ENCODE results near the gene RRP1B. TPM values are rescaled to one million over a fixed set of nuclear protein-coding genes. Genes with fewer than 3 reads are reported as not detected.

RRP1B gene
- total and polyA plus RNA-seq, 2 experiments from 2014 or later: 54.8 to 95.7 TPM

GRCh38 chr21:43727519-43728153 lies 68.3 kb downstream of the RRP1B start:
- Histone ChIP-seq H3K79me2 (replicated peaks; ENCODE audit: insufficient read depth) (peaks cover 63% of the 10 kb centered on the region), H3K27me3 (ENCODE audit: insufficient read depth) (no peaks in the 10 kb centered on the region), H3F3A (replicated peaks; ENCODE audit: low read depth) (peaks cover 14% of the 10 kb centered on the region; the same call in 1 of the 2 replicates), H3K27ac (ENCODE audit: low read depth) (peak overlapping the region; percentile 96), H3K4me1 (ENCODE audit: insufficient read depth) (peaks cover 7% of the 10 kb centered on the region; the same call in 1 of the 2 replicates), H2AFZ (no peak overlapping the region), H3K4me3 (peak overlapping the region; percentile 88), H3K9me2 (ENCODE audit: insufficient read depth) (no peaks in the 10 kb centered on the region), H4K20me1 (replicated peaks; ENCODE audit: insufficient read depth) (peaks cover 5% of the 10 kb centered on the region), H3K4me2 (peak overlapping the region; percentile 95), H3K36me3 (ENCODE audit: insufficient read depth) (no peaks in the 10 kb centered on the region)
- TF ChIP-seq EZH2phosphoT487 (IDR thresholded peaks at IDR 0.05; ENCODE audit: unreplicated experiment) (no peak), NANOG (IDR thresholded peaks at IDR 0.05; ENCODE audit: borderline replicate concordance) (no peak), CTCF (conservative IDR thresholded peaks at IDR 0.05; ENCODE audit: low read depth in 2 of 2) (peak; percentile 25 to 60; a peak in 3 of 4 replicates)
- Mint-ChIP-seq H3K27ac (peak overlapping the region; percentile 94), H3K27me3 (ENCODE audit: insufficient read depth, low read depth, poor library complexity) (peaks cover 20% of the 10 kb centered on the region), H3K4me3 (peak overlapping the region; percentile 89), H3K4me1 (peaks cover 28% of the 10 kb centered on the region), H3K36me3 (ENCODE audit: low read depth) (peaks cover 7% of the 10 kb centered on the region; the same call in 2 of the 3 replicates), H3K9me3 (no peaks in the 10 kb centered on the region)
- ATAC-seq: peak; percentile 14
- no peak for DNase-seq (ENCODE audit: low spot score)

- peaks cover 14% of the 10 kb centered on the region; the same call in 1 of the 2 replicates for H3F3A ChIP-seq (replicated peaks; ENCODE audit: low read depth)
- peak overlapping the region; percentile 96 for H3K27ac ChIP-seq (ENCODE audit: low read depth)
- H3K4me1 Mint-ChIP-seq: peaks cover 28% of the 10 kb centered on the region
- peak overlapping the region; percentile 89 for H3K4me3 Mint-ChIP-seq
- peaks cover 20% of the 10 kb centered on the region for H3K27me3 Mint-ChIP-seq (ENCODE audit: insufficient read depth, low read depth, poor library complexity)
- H3K27ac Mint-ChIP-seq: peak overlapping the region; percentile 94
- H3K79me2 ChIP-seq (replicated peaks; ENCODE audit: insufficient read depth): peaks cover 61% of the 10 kb centered on the region
- H4K20me1 ChIP-seq (replicated peaks; ENCODE audit: insufficient read depth): peaks cover 8% of the 10 kb centered on the region
- H2AFZ ChIP-seq: peak overlapping the region; percentile 90; the same call in 1 of the 2 replicates
- no peaks in the 10 kb centered on the region for H3K9me2 ChIP-seq (ENCODE audit: insufficient read depth)
- H3K4me3 ChIP-seq: peak overlapping the region; percentile 88
- peaks cover 7% of the 10 kb centered on the region; the same call in 1 of the 2 replicates for H3K4me1 ChIP-seq (ENCODE audit: insufficient read depth)
- H3K4me2 ChIP-seq: peak overlapping the region; percentile 95
- H3K36me3 ChIP-seq (ENCODE audit: insufficient read depth): no peaks in the 10 kb centered on the region
- no peaks in the 10 kb centered on the region for H3K9me3 Mint-ChIP-seq
- DNase-seq (ENCODE audit: low spot score): no peak
- ATAC-seq: peak; percentile 16
- H3K27me3 ChIP-seq (ENCODE audit: insufficient read depth): no peaks in the 10 kb centered on the region
- peaks cover 7% of the 10 kb centered on the region; the same call in 2 of the 3 replicates for H3K36me3 Mint-ChIP-seq (ENCODE audit: low read depth)
- TF ChIP-seq EZH2 (IDR thresholded peaks at IDR 0.05; ENCODE audit: low read depth, unreplicated experiment) (no peak), STAT1 (IDR thresholded peaks at IDR 0.05; ENCODE audit: unreplicated experiment) (no peak)
Measured at GRCh38 chr21:43728154-43728466, 68.8 kb downstream of the RRP1B start.

Data from GM23338 (cell line).